Tibial nerve (tissue), 4 donors: ENCODE measurements around the gene PCDHGA12. TPM values are rescaled to one million over a fixed set of nuclear protein-coding genes. Genes with fewer than 3 reads are reported as not detected.

ENCODE experiments used
- DNase-seq, 2 donors: peaks; one replicate each; pipeline ENCODE4 v3.0.0-alpha.2; 2019; ENCODE audit warnings: low spot score in 2 of 2
- H3K27ac ChIP-seq, 4 donors: fragments of 200-600 bp; sonication (generic) in 3 of 4; one replicate each; pipeline ENCODE4 v1.5.1; 2017 to 2019; ENCODE audit warnings: mild to moderate bottlenecking in 1 of 4
- H3K27me3 ChIP-seq, 2 donors: fragments of 200-600 bp; sonication (generic) in 1 of 2; one replicate each; pipeline versions ENCODE4 v1.5.1 to v1.6.0; 2017 to 2019
- H3K36me3 ChIP-seq, 3 donors: fragments of 200-600 bp; sonication (generic); one replicate each; pipeline ENCODE4 v1.5.1; 2018 to 2019
- H3K4me1 ChIP-seq, 4 donors: fragments of 200-600 bp; sonication (generic) in 3 of 4; one replicate each; pipeline ENCODE4 v1.5.1; 2017 to 2019
- H3K4me3 ChIP-seq, 4 donors: fragments of 200-600 bp; sonication (generic) in 3 of 4; one replicate each; pipeline ENCODE4 v1.5.1; 2017 to 2019; ENCODE audit warnings: mild to moderate bottlenecking in 1 of 4, moderate library complexity in 1 of 4
- H3K9me3 ChIP-seq, 4 donors: fragments of 200-600 bp; sonication (generic) in 3 of 4; one replicate each; pipeline ENCODE4 v1.5.1; 2017 to 2019
- CTCF ChIP-seq, 5 experiments: fragments of 200-600 bp in 3 of 5; fragments of 450-650 bp in 2 of 5; sonication (generic) in 3 of 5; IDR thresholded peaks; one replicate each; pipeline ENCODE4 v1.5.1; 2016 to 2019; ENCODE audit warnings: antibody characterized with exemption in 5 of 5, mild to moderate bottlenecking in 3 of 5, moderate library complexity in 2 of 5
- EP300 ChIP-seq, 2 donors: sonication (generic); formaldehyde crosslinking; IDR thresholded peaks; one replicate each; pipeline ENCODE4 v1.6.1; 2017; ENCODE audit warnings: antibody characterized with exemption in 2 of 2, mild to moderate bottlenecking in 1 of 2
- POLR2A ChIP-seq, 2 donors: fragments of 450-650 bp; IDR thresholded peaks; one replicate each; pipeline ENCODE4 v1.6.1; 2017; ENCODE audit warnings: antibody characterized with exemption in 2 of 2, mild to moderate bottlenecking in 2 of 2, moderate library complexity in 2 of 2
- WGBS, 2 donors: methylation state at CpG; one replicate each; pipeline ENCODE4 v1.1.5; 2018; 5-methylcytosine and 5-hydroxymethylcytosine counted together
- total RNA-seq, 4 donors: library from RNA; depleted of rRNA; stranded (reverse); fragments of >200 nt; gene quantifications; one replicate each; pipeline ENCODE4 v1.1.0, GENCODE V29; 2016

The PCDHGA12 gene
- 10 to 100 TPM in 2 of 4 donors, 1 to 10 TPM in 2; 7.9 to 19.8 (median 10.1) TPM for total RNA-seq

- 15 to 23% methylated on average over 33 of the region's 33 CpGs for WGBS, 2 donors
Observed at GRCh38 chr5:141430332-141431113, at the start of gene PCDHGA12. Gene PCDHGA12 (plus strand): TSS chr5:141430507. CDS start chr5:141430760, 253 bp downstream.

GRCh38 chr5:141382469-141383294 is 47.6 kb upstream of the PCDHGA12 start, which contains the start of gene PCDHGA7:
Gene PCDHGA7 (plus strand): TSS chr5:141382742. CDS start chr5:141382900, 158 bp downstream.
- peaks cover 0 to 100% (median 48%) of the 10 kb centered on the region in 4 donors for H3K9me3 ChIP-seq
- H3K4me1 ChIP-seq, result no peaks in the 10 kb centered on the region
- no peak within 1 kb of the TSS for H3K27ac ChIP-seq
- no peaks in the 10 kb centered on the region for H3K27me3 ChIP-seq
- no peak for DNase-seq
- H3K4me3 ChIP-seq, result peak within 1 kb of the TSS in 1 of 4 donors; percentile 21
- H3K36me3 ChIP-seq, result peaks cover 0 to 40% (median 0%) of the 10 kb centered on the region in 3 donors
- 19 to 20% methylated on average over 32 to 36 of the region's 37 CpGs for WGBS, 2 donors
- no peak for TF ChIP-seq POLR2A (IDR thresholded peaks at IDR 0.05)
- no peak for TF ChIP-seq CTCF (IDR thresholded peaks at IDR 0.05)
- no peak for TF ChIP-seq EP300 (IDR thresholded peaks at IDR 0.05)

More at GRCh38 chr5:141430332-141431113, at the start of gene PCDHGA12:
- Histone ChIP-seq H3K4me3 (peak within 1 kb of the TSS in 2 of 4 donors; percentile 15 to 41), H3K27ac (no peak within 1 kb of the TSS), H3K36me3 (peaks cover 0 to 23% (median 0%) of the 10 kb centered on the region in 3 donors), H3K27me3 (no peaks in the 10 kb centered on the region), H3K4me1 (no peaks in the 10 kb centered on the region), H3K9me3 (peaks cover 6 to 100% (median 54%) of the 10 kb centered on the region in 4 donors)
- TF ChIP-seq CTCF (IDR thresholded peaks at IDR 0.05) (peak in 1 of 5 experiments; percentile 15), POLR2A (IDR thresholded peaks at IDR 0.05) (no peak)
- peak in 1 of 2 donors; percentile 38 for DNase-seq

- DNase-seq, result no peak
- H3K9me3 ChIP-seq, result peaks cover 0 to 97% (median 46%) of the 10 kb centered on the region in 4 donors
- 37 to 48% methylated on average over 21 of the region's 21 CpGs for WGBS, 2 donors
- no peak overlapping the region for H3K4me3 ChIP-seq
- no peaks in the 10 kb centered on the region for H3K4me1 ChIP-seq
- H3K27me3 ChIP-seq, result no peaks in the 10 kb centered on the region
- peaks cover 0 to 40% (median 0%) of the 10 kb centered on the region in 3 donors for H3K36me3 ChIP-seq
- TF ChIP-seq CTCF (IDR thresholded peaks at IDR 0.05) (no peak), EP300 (IDR thresholded peaks at IDR 0.05) (no peak), POLR2A (IDR thresholded peaks at IDR 0.05) (no peak)
- H3K27ac ChIP-seq, result no peak overlapping the region
Observed at GRCh38 chr5:141383345-141383744, 47.0 kb upstream of the PCDHGA12 start.

DNA sequence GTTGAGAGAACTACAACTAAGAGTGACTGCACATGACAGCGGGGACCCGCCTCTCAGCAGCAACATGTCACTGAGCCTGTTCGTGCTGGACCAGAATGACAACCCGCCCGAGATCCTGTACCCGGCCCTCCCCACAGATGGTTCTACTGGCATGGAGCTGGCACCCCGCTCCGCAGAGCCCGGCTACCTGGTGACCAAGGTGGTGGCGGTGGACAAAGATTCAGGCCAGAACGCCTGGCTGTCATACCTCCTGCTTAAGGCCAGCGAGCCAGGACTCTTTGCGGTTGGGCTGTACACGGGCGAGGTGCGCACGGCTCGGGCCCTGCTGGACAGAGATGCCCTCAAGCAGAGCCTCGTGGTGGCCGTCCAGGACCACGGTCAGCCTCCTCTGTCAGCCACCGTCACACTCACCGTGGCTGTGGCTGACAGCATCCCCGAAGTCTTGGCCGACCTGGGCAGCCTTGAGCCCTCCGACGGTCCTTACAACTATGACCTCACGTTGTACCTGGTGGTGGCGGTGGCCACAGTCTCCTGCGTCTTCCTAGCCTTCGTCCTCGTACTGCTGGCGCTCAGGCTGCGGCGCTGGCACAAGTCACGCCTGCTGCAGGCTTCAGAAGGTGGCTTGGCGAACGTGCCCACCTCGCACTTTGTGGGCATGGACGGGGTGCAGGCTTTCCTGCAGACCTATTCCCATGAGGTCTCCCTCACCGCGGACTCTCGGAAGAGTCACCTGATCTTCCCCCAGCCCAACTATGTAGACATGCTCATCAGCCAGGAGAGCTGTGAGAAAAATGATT is 45.6 kb upstream of the PCDHGA12 start:
- Histone ChIP-seq H3K27ac (no peak overlapping the region), H3K9me3 (peaks cover 0 to 97% (median 48%) of the 10 kb centered on the region in 4 donors), H3K27me3 (no peaks in the 10 kb centered on the region), H3K4me3 (no peak overlapping the region), H3K4me1 (no peaks in the 10 kb centered on the region), H3K36me3 (peaks cover 0 to 45% (median 0%) of the 10 kb centered on the region in 3 donors)
- no peak for TF ChIP-seq EP300 (IDR thresholded peaks at IDR 0.05)
- no peak for TF ChIP-seq CTCF (IDR thresholded peaks at IDR 0.05)
- TF ChIP-seq POLR2A (IDR thresholded peaks at IDR 0.05), result no peak
- WGBS, 2 donors, result 47 to 58% methylated on average over 34 to 37 of the region's 43 CpGs
- no peak for DNase-seq
